HG03432 (cell line): Measurements from ENCODE around the gene SLC2A13.
"Not testable (repeated sequence)": the region's sequence is repeated elsewhere in the genome, so short reads cannot be mapped to it uniquely, and the experiment has no call there.

Source experiments
- ATAC-seq: cut with Tn5 transposase; IDR thresholded peaks from one replicate; pipeline ENCODE4 v1.9.1; 2021; ENCODE audit warnings: mild to moderate bottlenecking, moderate library complexity; ENCODE audit not compliant: unreplicated experiment

The SLC2A13 gene

DNA sequence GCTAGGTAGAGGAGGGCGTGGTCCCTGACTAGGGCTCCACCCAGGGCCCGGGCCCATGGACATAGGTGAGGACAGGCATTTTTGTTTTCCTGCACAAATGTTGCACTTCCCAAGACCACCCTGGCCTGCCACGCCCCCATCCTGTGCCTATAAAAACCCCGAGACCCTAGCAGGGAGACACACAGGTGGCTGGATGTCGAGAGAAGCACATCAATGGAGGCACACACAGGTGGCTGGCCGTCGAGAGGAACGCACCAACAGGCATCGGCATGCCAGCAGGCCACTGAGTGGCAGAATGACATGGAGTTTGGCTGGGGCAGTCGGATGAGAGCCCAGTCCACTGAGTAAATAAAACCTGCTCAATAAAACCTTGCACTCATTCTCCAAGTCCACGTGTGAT, 328.4 kb downstream of the SLC2A13 start:
- no peak for ATAC-seq

DNA sequence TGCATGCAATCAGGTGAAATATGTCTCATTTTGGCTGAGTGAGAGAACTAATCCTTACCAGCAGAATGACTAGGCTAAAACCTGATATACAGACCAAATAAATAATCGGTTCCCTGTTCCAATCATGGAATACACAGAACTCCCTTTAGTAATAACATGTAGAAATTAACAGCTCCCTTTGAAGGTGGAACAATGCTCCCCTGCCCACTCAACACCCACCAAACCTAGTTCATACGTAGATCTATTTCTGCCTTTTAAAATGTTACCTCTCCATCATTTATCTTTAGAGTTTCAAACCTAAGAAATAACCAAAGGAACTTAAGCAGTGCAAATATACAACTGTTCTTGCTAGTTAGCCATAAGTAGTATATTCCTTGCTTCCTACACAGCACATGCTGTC, 332.6 kb downstream of the SLC2A13 start:
- ATAC-seq: no peak

DNA sequence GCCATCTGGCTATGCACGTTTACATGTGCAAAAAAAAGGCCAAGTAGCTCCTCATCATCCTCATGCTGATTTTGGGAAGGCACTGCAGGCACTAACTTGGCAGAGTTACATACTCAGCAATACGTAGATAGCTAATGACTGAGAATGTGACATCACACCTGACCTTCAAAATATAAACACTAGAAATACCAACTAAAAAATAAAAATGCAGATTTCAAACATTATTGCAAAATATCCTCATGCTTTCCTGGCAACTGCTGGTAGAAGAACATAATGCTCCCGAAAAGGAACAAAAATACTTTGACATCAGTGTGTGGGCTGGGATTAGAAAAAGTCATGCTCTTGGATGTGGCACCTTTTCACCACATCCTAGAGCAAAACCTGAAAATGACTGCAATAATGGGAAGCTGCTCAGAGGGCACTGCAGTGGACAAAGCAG, 333.0 kb downstream of the SLC2A13 start:
- no peak for ATAC-seq

DNA sequence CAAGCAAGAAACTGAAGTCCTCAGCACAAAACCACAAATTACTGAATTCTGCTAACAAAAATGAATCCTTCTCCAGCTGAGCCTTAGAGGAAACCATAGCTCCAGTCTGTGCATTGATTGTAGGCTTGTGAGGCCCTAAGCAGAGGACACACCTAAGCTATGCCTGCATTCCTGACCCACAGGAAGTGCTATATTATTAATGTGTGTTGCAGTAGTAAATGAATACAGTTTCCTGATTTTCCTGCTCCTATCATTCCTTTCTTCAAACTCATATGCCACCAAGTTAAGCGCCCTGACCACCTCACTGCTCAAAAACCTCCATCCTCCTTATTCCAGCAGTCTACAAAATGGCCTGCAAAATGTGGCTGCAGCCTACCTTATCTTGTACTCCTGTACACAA, 334.4 kb downstream of the SLC2A13 start:
- no peak for ATAC-seq

DNA sequence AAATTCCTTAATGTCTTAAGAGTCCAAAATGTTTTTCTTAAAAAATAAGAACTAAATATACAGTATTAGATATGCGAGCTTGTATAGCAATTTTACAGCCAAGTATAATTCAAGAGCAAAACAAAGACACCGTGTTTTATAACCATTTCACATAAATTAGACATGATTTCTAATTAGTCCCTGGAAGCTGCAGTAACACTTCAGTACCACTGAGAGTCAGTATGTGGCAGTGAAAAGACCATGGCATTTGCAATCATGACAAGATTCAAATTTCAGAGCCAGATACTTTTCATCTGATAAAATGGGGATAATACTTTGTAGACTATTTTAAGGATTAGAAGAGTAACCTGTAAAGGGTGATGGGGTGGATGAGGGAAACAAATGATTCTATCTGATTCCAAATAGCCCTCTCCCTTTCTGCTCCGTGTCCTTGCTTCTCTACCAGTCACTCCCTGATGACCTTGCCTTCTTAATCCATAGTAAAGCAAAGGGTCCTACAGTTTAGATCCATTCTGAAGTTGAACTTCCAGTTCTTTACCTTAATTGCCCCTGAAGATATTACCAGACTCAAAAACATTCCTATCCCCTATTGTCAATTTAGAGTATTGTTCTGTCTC, 340.8 kb downstream of the SLC2A13 start:
- ATAC-seq: peak; percentile 76

DNA sequence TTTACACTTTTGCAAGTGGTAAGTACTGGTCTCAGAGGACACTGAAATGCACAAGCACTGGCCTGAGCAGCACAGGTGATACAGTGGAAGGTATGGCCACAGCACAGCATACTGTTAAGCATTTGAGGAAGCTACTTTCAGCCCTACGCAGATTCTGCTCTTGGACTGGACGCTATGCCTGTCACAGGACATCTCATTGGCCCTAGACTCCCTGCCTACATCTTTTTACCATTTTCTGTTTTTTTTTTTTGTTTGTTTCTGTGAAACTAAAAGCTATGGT, 342.1 kb downstream of the SLC2A13 start:
- ATAC-seq: no peak

DNA sequence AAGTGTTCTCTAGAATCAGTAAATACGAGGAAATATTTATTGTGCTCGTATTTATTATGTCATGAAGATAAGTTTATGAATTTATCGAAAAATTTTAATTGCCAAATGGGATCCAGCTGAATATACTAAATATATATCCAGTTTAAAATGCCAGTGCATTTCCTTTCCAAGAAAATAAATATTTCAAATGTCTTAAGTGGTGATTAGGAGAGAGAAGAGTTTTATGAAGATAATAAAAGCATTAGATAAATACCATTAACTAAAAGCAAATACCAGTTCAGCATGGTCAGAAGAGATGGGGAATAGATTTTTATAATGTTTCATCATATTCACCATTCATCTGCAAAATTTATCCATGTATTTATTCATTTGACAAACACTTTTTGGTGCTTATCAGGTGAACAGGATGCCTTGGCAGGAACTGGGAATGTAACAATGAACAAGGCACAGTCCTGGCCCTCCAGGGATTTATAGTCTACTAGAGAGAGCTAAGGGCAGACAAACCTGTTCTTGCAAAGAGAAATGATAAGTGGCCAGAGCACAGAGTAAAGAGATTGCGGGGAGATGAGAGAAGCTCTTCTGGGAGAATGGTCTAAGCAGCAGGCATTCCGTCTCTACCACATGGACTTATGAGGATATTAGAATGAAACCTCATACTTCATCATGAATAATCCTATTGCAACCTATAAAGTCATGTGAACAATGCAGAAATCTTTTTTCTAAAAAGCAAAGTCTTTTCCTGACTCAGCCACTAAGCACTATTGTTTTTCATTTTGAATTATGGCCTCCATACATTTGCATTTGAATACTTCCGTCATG, 342.6 kb downstream of the SLC2A13 start:
- no peak for ATAC-seq

DNA sequence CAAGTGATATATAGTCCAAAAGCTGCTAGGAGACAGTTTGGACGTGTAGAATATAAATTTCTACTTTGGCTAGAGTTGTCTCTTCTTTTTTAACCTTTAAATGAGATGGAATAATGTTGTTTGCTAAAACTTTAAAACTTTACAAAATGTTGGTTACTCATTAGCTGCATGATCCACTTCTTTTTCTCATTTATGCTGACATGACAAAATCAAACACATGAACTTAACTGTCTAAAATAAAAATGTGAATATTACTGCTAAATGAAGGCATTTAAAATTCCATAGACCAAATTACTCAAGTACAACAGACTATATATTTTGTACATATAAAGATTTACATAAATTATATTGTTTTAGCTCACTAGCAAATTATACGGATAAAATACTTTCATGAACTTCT, 350.4 kb downstream of the SLC2A13 start:
- no peak for ATAC-seq

DNA sequence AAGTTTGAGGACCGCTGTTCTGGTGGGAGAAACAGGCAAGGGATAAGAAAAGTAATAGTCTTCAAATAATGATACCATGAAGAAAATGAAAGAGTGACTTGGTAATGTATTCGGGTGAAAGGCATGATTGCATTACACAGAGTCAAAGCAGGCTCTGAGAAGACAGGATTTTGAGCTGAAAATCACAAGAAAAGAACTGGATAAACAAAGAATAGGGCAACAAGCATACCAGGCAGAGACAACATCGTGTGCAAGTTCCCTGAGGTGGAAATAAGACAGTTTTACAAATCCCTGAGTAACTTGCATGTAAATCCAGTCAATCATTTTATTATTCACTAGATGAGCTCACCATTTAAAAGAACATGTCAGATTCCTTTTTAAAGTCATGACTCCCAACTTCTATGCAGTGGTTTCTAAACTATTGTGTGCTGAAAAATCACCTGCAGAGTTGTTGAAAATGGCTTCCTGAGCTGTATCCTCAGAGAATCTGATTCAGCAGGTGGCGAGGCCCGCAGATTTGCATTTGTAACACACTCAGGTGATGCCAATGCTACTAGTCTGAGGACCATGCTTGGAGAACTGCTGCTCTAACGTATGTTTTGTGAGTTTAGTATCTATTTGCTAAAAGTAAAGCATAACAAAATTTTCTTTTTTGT, 353.3 kb downstream of the SLC2A13 start:
- ATAC-seq: no peak

DNA sequence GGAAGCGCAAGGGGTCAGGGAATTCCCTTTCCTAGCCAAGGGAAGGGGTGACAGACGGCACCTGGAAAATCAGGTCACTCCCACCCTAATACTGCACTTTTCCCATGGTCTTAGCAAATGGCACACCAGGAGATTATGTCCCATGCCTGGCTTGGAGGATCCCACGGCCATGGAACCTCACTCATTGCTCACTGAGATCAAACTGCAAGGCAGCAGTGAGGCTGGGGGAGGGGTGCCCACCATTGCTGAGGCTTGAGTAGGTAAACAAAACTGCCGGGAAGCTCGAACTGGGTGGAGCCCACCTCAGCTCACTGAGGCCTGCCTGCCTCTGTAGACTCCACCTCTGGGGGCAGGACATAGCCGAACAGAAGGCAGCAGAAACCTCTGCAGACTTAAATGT, 359.7 kb downstream of the SLC2A13 start:
- not testable (repeated sequence) for ATAC-seq

DNA sequence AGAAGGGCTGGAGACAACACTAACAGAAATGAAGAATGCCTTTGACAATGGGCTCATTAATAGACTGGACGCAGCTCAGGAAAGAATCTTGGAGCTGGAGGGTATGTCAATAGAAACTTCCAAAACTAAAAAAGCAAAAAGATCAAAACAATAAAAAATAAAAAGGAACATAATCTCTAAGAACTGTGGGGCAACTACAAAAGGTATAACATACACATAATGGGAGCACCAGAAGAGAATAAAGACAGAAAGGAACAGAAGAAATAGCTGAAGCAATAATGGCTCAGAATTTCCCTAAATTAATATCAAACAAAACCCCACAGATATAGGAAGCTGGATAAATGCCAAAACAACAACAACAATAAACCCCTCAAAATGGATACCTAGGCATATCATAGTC, 362.2 kb downstream of the SLC2A13 start:
- ATAC-seq: no peak

DNA sequence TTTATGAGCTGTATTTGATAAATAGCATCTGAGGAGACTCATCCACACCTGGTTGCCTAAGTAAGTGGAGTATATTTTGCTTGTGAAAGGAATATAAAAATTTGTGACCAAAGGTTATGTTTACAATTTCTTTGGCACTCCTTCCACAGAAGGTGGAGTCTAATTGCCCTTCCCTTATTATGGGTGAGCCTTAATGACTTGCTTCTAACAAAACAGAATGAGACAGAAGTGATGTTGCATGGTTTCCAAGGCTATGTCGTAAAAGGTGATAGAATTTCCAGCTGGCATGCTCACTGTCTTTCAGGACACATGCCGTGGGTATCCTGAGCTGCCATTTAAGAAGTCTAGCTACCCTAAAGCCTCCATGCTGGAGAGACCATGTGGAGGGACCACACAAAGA, 369.5 kb downstream of the SLC2A13 start:
- ATAC-seq: no peak

DNA sequence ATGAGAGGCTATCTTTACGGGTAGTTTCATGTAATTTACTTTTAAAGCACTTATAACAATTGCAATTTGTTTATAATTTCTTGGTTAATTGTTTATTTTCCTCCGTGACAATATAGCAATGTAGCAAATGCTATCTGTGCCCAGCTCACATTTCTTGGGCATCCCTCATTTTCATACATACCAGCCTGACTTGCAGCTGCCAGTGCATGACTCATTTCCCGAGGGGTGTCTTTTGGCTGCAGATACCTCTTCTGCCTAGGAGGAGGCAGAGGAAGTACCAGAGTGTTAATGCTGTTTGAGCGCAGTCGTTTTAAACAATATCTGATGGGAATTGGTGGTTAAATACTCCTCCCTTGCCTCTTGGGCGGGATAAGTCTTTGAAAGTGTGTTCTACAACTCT, 382.1 kb downstream of the SLC2A13 start:
- ATAC-seq: peak; percentile 67

DNA sequence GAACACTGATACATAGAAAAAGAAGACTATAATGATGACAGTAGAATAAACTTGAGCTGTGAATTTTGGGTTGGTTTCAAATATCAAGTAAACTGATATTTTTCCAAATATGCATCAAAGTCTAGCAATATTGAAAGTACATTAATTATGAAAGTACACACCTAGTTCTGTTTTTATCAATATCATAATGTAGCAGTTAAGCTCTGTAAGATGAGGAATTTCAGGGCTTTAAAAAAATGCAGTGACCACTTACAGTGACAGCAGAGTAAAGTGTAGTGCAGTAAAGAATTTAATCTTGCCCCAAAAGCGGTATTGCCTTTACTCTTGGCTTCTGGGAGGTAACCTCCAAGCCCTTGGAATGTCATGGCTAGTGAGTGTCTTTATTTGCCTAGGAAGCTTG, 383.4 kb downstream of the SLC2A13 start:
- ATAC-seq: no peak

DNA sequence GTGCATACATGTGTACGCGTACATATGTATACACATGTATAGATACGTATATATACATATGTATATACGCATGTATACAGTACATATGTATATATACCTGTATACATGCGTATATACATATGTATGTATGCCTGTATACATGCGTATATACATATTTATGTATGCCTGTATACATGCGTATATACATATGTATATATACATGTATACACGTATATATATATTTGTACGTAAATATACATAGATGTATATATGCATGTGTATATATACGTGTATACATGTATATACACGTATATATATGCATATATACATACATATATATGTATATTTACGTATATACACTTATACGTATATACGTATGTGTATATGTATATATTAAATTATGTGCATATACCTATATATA, 392.3 kb downstream of the SLC2A13 start:
- ATAC-seq: no peak

DNA sequence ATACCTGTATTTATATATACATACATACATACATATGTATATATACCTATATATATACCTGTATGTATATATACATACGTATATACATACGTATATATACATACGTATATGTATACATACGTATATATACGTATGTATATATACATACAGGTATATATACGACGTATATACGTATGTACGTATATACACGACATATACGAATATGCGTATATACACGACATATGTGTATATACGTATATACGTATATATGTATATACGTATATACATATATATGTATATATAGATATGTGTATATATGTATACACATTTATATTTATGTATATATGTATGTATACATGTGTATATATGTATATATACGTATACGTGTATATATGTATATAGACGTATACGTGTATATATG, 393.5 kb downstream of the SLC2A13 start:
- ATAC-seq: no peak
